Astrocyte of the cerebellum (primary cell): ENCODE data around the gene DDX31.

Experiments used
- DNase-seq: peaks from one replicate; pipeline ENCODE4 v3.0.0-alpha.2; 2011; ENCODE audit warnings: low read depth
- H3K4me3 ChIP-seq: 2 replicates; pipeline ENCODE4 v1.5.1; 2011; ENCODE audit warnings: mild to moderate bottlenecking, low read depth, low read length, moderate library complexity
- CTCF ChIP-seq: IDR thresholded peaks from 2 replicates; pipeline ENCODE4 v1.5.1; 2012; ENCODE audit warnings: low read length, low read depth, moderate library complexity, mild to moderate bottlenecking; ENCODE audit errors: missing control alignments
- in situ Hi-C: cut with HindIII; loops from 2 replicates; pipeline ENCODE4 v1.10.0; 2017; ENCODE audit warnings: low sequenced_read_pairs

DDX31 gene

GRCh38 chr9:132591751-132592314, 78.0 kb downstream of the DDX31 start:
- H3K4me3 ChIP-seq, result no peak overlapping the region
- TF ChIP-seq CTCF, result no peak
- in situ Hi-C loops, result no loop called here
- DNase-seq, result no peak

GRCh38 chr9:132591244-132591643, 78.5 kb downstream of the DDX31 start:
- TF ChIP-seq CTCF, result no peak
- DNase-seq, result no peak
- no peak overlapping the region for H3K4me3 ChIP-seq
- in situ Hi-C loops, result no loop called here

GRCh38 chr9:132590318-132591182, 79.2 kb downstream of the DDX31 start:
- no peak for DNase-seq
- no peak for TF ChIP-seq CTCF
- in situ Hi-C loops, result no loop called here
- H3K4me3 ChIP-seq, result no peak overlapping the region

- no peak overlapping the region for H3K4me3 ChIP-seq
- no peak for TF ChIP-seq CTCF
- DNase-seq, result no peak
- in situ Hi-C loops, result no loop called here
Measured at GRCh38 chr9:132590037-132590317, 79.8 kb downstream of the DDX31 start.

- DNase-seq, result no peak
- in situ Hi-C loops, result no loop called here
- no peak overlapping the region for H3K4me3 ChIP-seq
- TF ChIP-seq CTCF, result no peak
Measured at GRCh38 chr9:132589148-132590036, 80.4 kb downstream of the DDX31 start.

- no peak for TF ChIP-seq CTCF
- no peak overlapping the region for H3K4me3 ChIP-seq
- in situ Hi-C loops, result no loop called here
- DNase-seq, result no peak
Measured at GRCh38 chr9:132588501-132589147, 81.2 kb downstream of the DDX31 start.
